Gastrocnemius medialis (tissue), 4 donors: ENCODE data around the gene SLC38A6.

Experiments
- CTCF ChIP-seq, 5 experiments: fragments of 450-650 bp in 3 of 5; fragments of 200-600 bp in 2 of 5; sonication (generic) in 2 of 5; IDR thresholded peaks in 4 of 5; conservative IDR thresholded peaks in 1 of 5; 1 replicate in 4 of 5; 2 replicates in 1 of 5; pipeline ENCODE4 v1.5.1; 2016 to 2019; ENCODE audit warnings: antibody characterized with exemption in 5 of 5, mild to moderate bottlenecking in 3 of 5, moderate library complexity in 3 of 5
- POLR2A ChIP-seq, 2 donors: fragments of 450-650 bp; IDR thresholded peaks; one replicate each; pipeline ENCODE4 v1.6.1; 2017; ENCODE audit warnings: antibody characterized with exemption in 2 of 2, mild to moderate bottlenecking in 2 of 2, moderate library complexity in 2 of 2

GRCh38 chr14:60945984-60946383 is 35.1 kb upstream of the SLC38A6 start:
- TF ChIP-seq CTCF (IDR thresholded peaks at IDR 0.05 in 4 of 5, conservative IDR thresholded peaks at IDR 0.05 in 1 of 5) = no peak
- TF ChIP-seq POLR2A (IDR thresholded peaks at IDR 0.05) = no peak
